Activated CD4-positive, CD25-positive, alpha-beta regulatory T cell treated with anti-CD3 and anti-CD28 coated beads, Interleukin-2, amount 50 U/mL, for 16 hours (primary cell): ENCODE results near the gene EYS.
"Not testable (repeated sequence)": the region's sequence is repeated elsewhere in the genome, so short reads cannot be mapped to it uniquely, and the experiment has no call there.

Source experiments
- DNase-seq: peaks from one replicate; pipeline ENCODE4 v3.0.0-alpha.2; 2020; ENCODE audit warnings: low read depth, low spot score

The EYS gene

DNA sequence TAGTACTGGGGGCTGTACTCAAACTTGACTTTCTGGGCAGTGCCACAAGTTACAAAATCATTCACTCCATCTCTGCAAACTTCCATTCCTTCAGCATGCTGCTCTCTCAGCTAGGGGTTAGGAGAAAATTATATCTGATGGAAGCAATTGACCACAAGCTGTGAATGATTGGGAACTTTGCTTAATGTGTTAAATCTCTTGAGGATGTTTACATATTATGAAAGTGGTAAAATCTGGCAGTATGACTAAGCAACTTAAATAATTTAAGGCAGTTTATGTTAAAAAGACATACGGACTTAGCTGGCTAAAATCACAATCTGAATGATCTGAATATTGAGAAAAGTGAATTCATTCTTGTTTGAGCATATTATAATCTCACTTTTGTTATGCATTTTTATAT, 1656.4 kb downstream of the EYS start:
- no peak for DNase-seq

DNA sequence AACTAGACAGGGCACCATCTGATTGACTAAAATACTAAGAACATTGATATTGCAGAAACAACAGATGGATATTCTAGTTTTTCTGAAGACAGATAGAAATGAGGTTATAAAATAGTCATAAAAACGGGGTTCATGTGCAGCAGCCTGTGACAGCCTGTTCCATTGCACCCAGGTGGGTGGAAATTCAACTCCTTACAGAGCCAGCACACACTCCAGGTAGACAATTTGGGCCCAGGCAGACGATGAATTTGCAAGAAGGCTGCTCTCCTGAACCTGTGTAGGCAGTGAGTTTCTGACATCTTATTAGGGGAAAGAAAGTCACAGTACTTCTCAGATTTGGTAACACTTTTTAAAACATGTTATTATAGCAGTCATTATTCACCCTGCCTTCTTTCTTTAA, 1657.3 kb downstream of the EYS start:
- no peak for DNase-seq

DNA sequence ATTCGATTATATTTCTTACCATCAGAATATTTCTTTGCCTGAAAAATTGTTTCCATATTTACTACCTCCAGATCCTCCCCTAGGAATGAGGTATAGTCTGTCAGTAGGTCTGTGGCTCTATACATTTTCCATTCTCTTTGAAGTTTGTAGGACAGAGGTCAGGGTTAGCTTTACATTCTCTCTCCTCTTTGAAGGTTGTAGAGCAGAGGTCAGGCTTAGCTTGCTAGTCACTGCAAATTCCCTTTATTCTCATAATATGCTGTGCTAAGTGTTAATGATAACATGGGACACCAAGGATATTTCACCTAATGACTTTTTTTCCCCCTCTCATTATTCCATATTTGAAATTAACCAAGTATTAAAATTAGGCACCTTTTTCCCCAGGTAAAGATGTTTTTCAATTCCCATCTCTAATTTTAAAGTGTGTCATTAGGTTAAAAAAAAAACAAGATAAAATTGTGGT, 1660.2 kb downstream of the EYS start:
- DNase-seq = no peak

DNA sequence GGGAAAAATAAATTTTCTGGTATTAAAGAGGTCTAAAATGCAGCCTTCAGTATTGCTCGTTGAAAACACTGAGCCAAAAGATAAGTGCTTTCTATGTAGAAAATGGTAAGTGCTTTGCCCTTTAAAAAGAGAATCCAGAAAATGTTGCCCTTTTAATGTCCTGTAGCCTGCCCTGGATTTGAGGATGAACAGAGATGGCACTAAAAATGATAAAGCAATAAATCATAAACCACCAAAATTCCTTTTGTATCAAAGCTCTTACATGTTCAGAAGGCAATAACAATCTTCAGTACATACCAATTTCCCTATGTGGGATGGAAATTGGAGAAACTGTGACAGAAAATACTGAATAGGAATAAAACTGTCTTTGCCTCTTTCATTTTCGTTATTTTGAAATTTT, 1665.7 kb downstream of the EYS start:
- DNase-seq = no peak

DNA sequence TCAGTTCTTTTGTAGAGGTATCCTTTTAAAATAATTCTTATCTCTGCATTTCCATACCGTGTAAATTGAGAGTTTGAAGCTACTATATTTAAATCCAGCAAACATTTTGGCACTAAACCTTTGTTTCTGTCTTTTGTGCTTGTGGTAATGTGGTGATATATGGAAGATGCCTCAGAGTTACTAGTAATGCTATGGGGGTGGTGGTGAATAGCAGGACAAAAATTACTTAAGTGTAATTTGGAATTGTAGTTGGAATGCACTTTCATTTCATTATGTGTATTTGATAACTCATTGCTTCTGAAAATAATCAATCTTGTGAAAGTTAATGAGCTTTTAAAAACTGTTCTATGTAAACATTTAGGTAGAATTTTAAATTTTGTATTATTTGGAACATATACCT, 1666.9 kb downstream of the EYS start:
- DNase-seq = no peak

DNA sequence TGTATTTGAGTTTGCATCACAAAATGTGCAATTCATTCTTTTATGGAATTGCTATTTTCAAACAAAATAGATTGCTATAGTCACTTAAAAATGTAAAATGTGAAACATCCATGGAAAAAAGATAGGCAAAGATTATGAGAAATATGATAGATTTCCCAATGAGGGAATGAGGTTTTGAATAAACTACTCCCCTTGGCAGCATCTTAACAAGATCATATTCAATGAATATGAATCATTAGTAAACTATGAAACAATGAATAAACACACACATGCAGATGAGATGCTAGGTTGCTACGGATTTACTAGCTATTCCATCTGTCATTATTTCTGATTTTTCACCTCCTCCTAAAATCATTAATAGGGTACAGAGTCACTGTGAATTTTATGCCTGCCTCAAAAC, 1669.6 kb downstream of the EYS start:
- DNase-seq = no peak

DNA sequence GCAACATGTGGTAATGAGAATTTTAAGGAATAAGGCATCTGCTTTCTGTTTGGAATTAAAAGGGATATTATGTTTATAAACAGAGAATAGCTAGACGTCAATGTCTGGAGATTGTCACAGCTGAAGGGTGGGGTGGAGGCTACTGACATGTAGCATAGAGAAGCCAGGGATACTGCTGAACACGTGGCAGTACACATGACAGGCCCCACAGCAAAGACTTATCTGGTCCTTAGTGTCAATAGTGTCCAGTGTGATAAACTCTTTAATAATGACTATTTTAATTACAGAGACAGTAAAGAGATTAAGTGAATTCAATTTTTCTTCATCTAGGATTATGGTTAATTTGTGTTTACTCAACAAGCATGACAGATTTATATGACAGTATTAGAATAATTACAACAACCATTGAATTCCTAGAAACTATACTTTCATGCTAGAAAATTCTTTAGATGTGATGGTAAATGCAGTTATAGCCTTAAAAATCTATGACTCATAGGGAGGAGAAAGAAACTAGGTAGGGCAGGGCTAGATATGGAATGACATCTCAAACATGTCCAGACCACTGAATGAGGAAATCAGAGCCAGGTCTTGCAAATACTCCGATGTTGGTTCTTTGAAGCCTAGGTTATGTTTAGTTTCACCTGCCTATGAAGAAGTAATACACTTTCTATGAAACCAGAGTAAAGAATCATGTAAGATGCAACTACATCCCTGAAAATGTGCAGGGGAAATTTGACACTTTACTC, 1671.9 kb downstream of the EYS start:
- DNase-seq = no peak

DNA sequence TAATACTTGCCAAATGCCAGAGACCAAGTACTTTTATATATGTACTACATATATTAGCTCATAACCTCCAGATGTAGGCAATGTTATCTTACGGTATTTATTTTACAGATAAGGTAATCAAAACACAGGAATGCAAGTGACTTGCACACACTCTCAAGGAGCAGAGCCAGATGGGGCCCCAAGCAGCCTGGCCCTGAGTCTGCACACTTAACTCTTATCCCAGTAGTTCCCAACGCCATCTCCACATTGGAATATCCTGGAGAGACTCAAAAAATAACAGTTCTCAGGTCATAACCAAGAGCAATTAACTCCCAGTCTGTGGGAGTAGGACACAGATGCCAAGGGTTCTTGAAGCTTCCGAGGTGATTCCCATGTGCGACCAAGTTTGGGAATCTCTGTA, 1672.7 kb downstream of the EYS start:
- no peak for DNase-seq

DNA sequence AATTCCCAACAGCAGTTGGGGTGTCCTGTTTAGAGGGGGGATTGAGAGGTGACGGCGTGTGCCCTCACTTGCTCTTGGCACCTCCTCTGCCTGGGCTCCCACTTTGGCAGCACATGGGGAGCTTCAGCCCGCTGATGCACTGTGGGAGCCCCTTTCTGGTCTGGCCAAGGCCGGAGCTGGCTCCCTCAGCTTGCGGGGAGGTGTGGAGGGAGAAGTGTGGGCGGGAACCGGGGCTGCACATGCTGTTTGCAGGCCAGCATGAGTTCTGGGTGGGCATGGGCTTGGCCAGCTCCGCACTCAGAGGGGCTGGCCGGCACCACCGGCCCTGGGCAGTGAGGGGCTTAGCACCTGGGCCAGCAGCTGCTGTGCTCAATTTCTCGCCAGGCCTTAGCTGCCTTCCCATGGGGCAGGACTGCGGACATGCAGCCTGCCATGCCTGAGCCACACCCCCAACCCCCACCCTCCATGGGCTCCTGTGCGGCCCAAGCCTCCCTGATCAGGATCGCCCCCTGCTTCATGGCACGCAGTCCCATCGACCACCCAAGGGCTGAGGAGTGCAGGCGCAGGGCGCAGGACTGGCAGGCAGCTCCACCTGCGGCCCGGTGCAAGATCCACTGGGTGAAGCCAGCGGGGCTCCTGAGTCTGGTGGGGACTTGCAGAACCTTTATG, 1675.9 kb downstream of the EYS start:
- DNase-seq = not testable (repeated sequence)

DNA sequence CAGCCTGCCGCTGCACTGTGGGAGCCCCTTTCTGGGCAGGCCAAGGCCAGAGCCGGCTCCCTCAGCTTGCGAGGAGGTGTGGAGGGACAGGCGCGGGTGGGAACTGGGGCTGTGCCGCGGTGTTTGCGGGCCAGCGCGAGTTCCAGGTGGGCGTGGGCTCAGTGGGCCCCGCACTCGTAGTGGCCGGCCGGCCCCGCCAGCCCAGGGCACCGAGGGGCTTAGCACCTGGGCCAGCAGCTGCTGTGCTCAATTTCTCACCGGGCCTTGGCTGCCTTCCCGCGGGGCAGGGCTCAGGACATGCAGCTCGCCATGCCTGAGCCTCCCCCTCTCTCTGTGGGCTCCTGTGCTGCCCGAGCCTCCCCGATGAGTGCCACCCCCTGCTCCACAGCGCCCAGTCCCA, 1683.3 kb downstream of the EYS start:
- DNase-seq = no peak

DNA sequence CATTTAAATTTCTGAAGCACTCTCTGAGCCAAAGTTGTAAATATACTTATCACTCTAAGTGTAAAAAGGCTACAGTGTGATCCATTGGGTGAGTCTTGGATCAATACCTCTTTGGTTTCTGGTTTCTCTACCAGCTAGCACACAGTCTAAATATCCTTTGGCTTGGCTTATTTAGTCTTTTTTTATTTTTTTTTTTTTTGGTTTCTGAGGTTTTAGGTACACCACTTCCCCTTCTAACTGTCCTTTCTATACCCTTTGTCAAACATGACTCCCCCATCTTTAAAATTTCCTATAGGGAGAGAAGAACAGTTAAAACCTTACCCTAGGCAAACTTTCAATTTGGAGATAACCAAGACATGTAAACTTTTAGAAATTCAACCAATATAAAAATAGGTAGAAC, 1692.4 kb downstream of the EYS start:
- DNase-seq = no peak

DNA sequence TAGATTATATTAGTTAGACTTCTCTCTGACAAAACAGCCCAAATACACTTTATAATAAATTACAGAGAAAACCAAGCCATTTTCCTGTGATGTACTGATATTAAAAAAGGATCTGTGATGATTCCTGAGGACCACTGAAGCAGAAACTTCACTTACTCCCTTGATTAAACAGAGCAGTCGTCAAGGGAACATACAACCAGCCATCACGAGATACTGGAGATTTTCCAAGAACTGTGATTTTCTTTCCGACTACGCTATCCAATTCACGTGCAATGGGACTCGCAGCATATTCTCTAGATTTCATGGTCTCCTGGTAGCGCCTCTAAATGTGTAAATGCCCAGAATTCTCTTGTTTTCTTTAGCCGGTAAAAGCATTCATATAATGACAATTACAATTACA, 1694.0 kb downstream of the EYS start:
- no peak for DNase-seq

DNA sequence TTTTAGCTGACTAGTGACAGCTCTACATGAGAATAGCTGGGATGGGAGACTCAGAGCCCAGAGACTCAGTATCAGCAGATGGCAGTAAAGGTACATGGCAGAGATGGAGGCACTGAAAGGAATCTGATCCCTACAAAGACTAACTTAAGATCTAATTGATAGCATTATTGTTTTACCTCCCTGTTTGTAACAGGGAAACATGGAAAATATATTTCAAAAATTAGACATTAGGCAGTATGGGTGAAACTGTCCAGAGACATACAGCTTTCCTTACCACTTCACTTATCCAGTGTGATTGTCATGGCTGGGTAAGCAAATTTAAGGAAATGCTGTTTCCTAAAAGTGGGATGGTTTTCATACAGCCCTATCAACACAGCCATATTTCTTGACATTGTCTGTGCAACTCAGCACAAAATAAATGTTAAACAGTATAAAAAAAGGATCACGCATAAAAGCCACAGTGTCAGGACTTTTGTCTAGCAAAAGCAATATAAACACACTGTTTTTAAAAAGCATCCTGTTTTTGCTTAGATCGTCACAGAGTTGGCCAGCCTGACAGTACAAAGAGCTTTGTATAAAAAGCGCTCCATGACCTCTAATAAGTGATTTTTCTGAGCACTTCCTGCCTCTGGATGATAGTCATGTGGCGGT, 1694.5 kb downstream of the EYS start:
- no peak for DNase-seq

DNA sequence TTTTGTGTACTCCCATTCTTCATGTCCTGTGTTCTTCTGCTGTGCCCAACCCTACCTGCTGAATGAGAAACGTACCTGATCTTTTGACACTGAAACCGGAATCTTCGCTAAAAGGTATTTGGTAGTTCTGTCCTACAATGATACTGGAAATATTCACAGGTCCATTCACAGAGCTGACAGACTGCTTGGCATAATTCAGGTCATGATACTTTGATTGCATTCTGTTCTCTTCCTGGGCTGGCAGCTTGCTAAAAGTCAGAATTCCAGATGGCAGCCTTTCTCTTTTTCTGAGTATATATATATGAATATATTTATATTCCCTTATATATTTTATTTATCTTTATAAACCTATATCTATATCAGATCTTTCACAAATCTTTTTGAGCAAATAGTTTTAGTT, 1696.4 kb downstream of the EYS start:
- no peak for DNase-seq

DNA sequence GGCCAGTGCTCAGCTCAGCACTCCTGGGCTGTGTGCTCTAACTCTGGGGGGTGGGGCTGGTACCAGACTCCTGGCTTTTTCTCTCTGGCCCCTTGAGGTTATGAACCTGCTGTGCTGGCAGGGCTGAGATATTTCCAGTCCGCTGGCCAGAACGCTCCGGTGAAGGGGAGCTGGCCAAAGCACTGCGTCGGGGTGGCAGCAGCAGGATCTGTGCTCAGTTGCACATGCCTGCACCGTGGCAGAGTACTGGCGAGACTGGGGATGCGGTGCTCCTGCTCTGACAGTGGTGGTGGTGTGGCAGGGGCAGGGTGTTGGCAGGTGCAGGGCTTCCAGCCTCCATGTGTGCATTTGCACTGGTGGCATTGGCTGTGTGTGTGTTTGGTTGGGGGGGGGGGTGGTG, 1697.0 kb downstream of the EYS start:
- no peak for DNase-seq

DNA sequence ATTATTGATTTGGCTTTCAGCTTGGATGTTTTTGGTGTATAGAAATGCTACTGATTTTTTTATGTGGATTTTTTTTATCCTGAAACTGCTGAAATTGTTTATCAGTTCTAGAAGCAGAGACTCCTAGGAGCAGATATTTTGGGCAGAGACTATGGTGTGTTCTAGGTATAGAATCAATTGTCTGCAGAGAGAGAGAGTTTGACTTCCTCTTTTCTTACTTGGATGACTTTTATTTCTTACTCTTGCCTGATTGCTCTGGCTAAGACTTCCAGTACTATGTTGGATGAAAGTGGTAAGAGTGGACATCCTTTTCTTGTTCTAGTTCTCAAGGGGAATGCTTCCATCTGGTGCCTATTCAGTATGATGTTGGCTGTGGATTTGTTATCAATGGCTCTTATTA, 1700.8 kb downstream of the EYS start:
- no peak for DNase-seq

DNA sequence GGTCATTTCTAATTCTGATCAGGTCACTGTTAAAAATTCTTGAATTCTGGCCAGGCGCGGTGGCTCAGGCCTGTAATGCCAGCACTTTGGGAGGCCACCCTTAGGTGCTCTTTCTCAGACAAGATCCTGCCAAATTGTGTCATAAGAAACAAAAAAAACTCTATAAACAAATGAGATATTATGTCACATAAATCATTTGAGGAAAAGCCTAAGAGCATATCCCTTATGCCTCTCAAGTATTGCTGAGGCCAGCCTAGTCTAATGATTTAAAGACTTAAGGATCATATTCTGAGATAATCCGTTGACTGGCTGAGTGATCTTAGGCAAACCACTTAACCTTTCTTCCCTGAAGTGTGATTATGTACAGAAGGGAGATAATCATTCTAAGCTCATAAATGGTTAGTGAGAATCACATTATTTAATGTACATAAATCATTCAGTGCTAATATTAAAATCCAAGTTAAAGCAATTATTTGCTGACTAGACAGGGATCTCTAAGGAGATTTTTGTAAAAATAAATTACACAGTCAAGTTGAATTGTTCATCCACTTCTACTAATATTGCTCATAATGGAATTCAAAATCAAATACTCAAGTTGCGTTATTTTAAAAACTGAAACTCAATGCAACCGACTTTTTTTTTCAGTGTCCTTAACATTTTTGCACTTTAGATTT, 1706.1 kb downstream of the EYS start:
- no peak for DNase-seq

DNA sequence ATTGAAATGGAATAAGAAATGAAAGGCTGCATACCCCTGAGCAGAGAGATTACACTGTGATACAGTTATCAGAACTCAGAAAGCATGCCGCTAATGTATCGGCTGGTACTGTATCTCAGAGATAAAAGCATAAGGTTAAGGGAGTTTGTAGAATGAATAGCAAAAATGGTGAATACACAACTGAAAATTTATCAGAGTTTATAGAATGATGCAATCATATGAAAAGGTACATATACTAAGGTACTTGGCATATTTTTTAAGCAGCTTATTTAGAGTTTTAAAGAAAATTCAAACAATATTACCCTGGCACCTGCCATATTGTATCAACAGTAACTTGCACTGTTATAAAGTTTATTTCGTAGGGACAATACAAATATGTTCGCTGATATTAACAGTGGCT, 1707.4 kb downstream of the EYS start:
- DNase-seq = no peak

DNA sequence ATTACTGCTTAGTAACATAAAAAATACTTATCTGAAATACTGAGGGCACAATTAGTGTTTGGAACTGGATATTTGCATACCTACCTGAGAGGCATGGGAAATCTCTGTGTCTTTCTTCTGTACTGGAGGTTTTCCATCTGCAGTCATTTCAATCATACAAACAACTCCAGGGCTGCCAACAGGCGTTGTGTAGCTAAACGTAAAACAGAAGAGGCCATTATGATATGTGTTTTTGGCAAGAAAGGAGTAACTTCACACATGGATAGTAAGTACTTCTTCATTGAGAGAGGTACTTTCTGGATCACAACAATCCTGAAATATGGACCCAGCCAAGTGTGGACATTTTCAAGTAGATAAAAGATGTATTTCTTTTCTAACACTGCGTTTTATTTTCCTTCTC, 1708.0 kb downstream of the EYS start:
- no peak for DNase-seq

DNA sequence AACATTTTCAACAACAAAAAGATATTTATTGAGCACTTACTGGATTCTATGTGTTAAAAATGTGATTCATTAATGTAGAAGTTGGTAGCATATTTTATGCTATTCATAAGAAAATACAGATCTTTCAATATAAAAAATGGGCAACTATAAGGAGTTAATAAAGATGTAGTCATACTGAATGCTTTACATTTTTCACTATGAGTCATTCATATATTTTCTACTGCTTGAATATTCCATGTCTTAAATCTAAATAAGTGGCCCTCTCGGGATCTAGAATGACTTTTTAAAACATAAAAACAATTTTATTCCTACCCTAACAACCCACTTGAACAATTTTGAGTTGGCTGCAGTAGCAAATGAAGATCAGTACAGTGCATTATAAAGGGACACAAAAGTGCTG, 1709.3 kb downstream of the EYS start:
- no peak for DNase-seq

DNA sequence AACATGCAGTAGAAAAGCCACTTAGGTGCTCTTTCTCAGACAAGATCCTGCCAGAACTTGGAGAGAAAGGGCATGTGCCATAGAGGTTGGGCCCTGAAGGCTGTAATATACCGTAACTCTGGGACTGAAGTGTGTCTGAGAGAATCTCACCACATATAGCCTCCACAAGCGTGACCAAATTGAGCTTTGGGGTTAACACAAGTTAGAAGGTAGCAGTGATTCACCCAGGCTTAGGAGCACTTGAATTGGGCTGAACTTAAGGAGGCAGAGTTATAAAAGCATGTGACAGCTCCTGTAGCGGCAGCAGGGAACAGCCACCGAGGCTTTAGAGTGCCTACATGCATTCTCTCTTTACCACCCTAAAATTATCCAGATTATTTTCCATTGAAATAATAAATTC, 1709.8 kb downstream of the EYS start:
- DNase-seq = no peak

DNA sequence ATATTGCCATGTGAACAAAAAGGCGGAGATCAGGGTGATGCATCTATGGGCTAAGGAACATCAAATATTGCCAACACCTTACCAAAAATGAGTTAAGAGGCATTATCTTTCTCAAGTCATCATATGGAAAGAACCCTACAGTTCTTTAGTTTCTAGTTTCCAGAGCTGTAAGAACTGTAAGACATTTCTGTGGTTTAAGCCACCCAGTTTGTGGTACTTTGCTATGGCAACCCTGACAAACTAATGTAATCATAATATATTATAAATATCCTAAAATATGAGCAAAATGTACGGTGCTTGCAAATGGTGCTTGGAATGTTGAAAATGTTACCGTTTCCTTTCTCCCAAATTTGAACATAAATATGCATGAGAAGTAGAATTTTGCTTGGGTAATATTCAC, 1721.8 kb downstream of the EYS start:
- DNase-seq = no peak

DNA sequence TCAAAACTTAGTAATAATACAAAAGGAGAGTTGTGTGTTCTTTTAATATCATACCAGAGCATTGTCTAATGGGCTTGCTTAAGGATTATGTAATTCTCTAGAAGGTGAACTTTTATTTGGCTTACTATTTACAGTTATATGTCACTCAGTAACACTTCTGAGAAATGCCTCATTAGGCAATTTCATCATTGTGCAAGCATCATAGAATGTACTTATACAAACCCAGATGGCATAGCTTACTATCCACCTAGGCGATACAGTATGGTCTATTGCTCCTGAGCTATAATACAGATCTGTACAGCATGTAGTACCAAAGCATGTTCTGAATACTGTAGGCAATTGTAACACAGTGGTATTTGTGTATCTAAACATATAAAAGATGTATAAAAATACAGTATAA, 1731.3 kb downstream of the EYS start:
- no peak for DNase-seq
